Esophagus muscularis mucosa (tissue), 4 donors: ENCODE data around the gene NSMCE3. TPM values are rescaled to one million over a fixed set of nuclear protein-coding genes. Genes with fewer than 3 reads are reported as not detected.

Experiments
- DNase-seq: peaks from one replicate; pipeline ENCODE4 v3.0.0-alpha.2; 2017; ENCODE audit errors: extremely low spot score
- H3K27ac ChIP-seq, 4 donors: fragments of 200-600 bp; sonication (generic); replicated peaks in 1 of 4; 1 replicate in 3 of 4; 2 replicates in 1 of 4; pipeline ENCODE4 v1.5.1; 2016 to 2019; ENCODE audit warnings: mild to moderate bottlenecking in 1 of 4
- H3K27me3 ChIP-seq, 4 donors: fragments of 200-600 bp; sonication (generic); one replicate each; pipeline versions ENCODE4 v1.5.1 to v1.6.0; 2016 to 2019
- H3K36me3 ChIP-seq, 4 donors: fragments of 200-600 bp; sonication (generic); one replicate each; pipeline ENCODE4 v1.5.1; 2016 to 2019
- H3K4me1 ChIP-seq, 4 donors: fragments of 200-600 bp; sonication (generic); one replicate each; pipeline ENCODE4 v1.5.1; 2016 to 2019
- H3K4me3 ChIP-seq, 4 donors: fragments of 200-600 bp; sonication (generic); 1 replicate in 2 of 4; 2 replicates in 2 of 4; pipeline ENCODE4 v1.5.1; 2016 to 2019; ENCODE audit warnings: mild to moderate bottlenecking in 4 of 4, moderate library complexity in 1 of 4
- H3K9me3 ChIP-seq, 4 donors: fragments of 200-600 bp; sonication (generic); 1 replicate in 3 of 4; 2 replicates in 1 of 4; pipeline ENCODE4 v1.5.1; 2016 to 2019
- CTCF ChIP-seq, 3 experiments: fragments of 200-600 bp in 2 of 3; fragments of 450-650 bp in 1 of 3; sonication (generic) in 2 of 3; IDR thresholded peaks; one replicate each; pipeline ENCODE4 v1.5.1; 2017 to 2019; ENCODE audit warnings: antibody characterized with exemption in 3 of 3, mild to moderate bottlenecking in 2 of 3, moderate library complexity in 1 of 3
- EP300 ChIP-seq: sonication (generic); formaldehyde crosslinking; IDR thresholded peaks from one replicate; pipeline ENCODE4 v1.6.1; 2017; ENCODE audit warnings: antibody characterized with exemption
- POLR2A ChIP-seq: fragments of 450-650 bp; IDR thresholded peaks from one replicate; pipeline ENCODE4 v1.6.1; 2017; ENCODE audit warnings: antibody characterized with exemption, moderate library complexity, mild to moderate bottlenecking, low read depth
- POLR2AphosphoS5 ChIP-seq, 2 donors: sonication (generic); formaldehyde crosslinking; IDR thresholded peaks; one replicate each; pipeline ENCODE4 v1.6.1; 2017; ENCODE audit warnings: antibody characterized with exemption in 2 of 2
- WGBS: methylation state at CpG from one replicate; pipeline ENCODE4 v1.1.5; 2018; 5-methylcytosine and 5-hydroxymethylcytosine counted together
- intact Hi-C: fragments of 100-400 bp; cut with DNase I; formaldehyde crosslinking; loops from one replicate; pipeline ENCODE4 v1.15.1; 2023
- total RNA-seq, 4 donors: library from RNA; depleted of rRNA; stranded (reverse); fragments of >200 nt; gene quantifications; one replicate each; pipeline versions ENCODE4 v1.1.0 to v1.2.1, GENCODE V29; 2016

NSMCE3 gene
- total RNA-seq, 4 donors from 2014 or later, result 8.3 to 18.4 (median 15.7) TPM

GRCh38 chr15:29272219-29272618 lies 2.6 kb upstream of the NSMCE3 start:
- H3K36me3 ChIP-seq, result no peaks in the 10 kb centered on the region
- H3K4me1 ChIP-seq, result peaks cover 14 to 26% (median 23%) of the 10 kb centered on the region in 4 donors
- TF ChIP-seq EP300 (no peak), CTCF (IDR thresholded peaks at IDR 0.05) (no peak), POLR2A (no peak), POLR2AphosphoS5 (IDR thresholded peaks at IDR 0.05) (no peak)
- no peak overlapping the region for H3K4me3 ChIP-seq
- H3K9me3 ChIP-seq, result no peaks in the 10 kb centered on the region
- H3K27ac ChIP-seq, result no peak overlapping the region
- 95% methylated on average over 5 of the region's 5 CpGs for WGBS
- no peaks in the 10 kb centered on the region for H3K27me3 ChIP-seq
- intact Hi-C loops, result no loop called here
- no peak for DNase-seq

- intact Hi-C loops, result no loop called here
- H3K27ac ChIP-seq, result peak overlapping the region in 1 of 4 donors; percentile 92
These were observed 1.4 kb upstream of the NSMCE3 start for GRCh38 chr15:29270976-29271375.

GRCh38 chr15:29270169-29270955 lies 740 bp upstream of the NSMCE3 start:
- H3K4me1 ChIP-seq, result peaks cover 20 to 37% (median 33%) of the 10 kb centered on the region in 4 donors
- intact Hi-C loops, result no loop called here
- H3K4me3 ChIP-seq, result peak overlapping the region; percentile 74 to 90 (median 83)
- DNase-seq, result no peak
- no peaks in the 10 kb centered on the region for H3K27me3 ChIP-seq
- peaks cover 0 to 2% (median 0%) of the 10 kb centered on the region in 4 donors for H3K36me3 ChIP-seq
- TF ChIP-seq CTCF (IDR thresholded peaks at IDR 0.05) (no peak), EP300 (no peak), POLR2A (no peak), POLR2AphosphoS5 (IDR thresholded peaks at IDR 0.05) (no peak)
- 2% methylated on average over 8 of the region's 8 CpGs for WGBS
- no peaks in the 10 kb centered on the region for H3K9me3 ChIP-seq
- peak overlapping the region; percentile 92 to 97 (median 94) for H3K27ac ChIP-seq

More at GRCh38 chr15:29270976-29271375, 1.4 kb upstream of the NSMCE3 start:
- Histone ChIP-seq H3K9me3 (no peaks in the 10 kb centered on the region), H3K4me3 (no peak overlapping the region), H3K27me3 (no peaks in the 10 kb centered on the region), H3K4me1 (peaks cover 20 to 37% (median 33%) of the 10 kb centered on the region in 4 donors), H3K36me3 (no peaks in the 10 kb centered on the region)
- TF ChIP-seq CTCF (IDR thresholded peaks at IDR 0.05) (no peak), EP300 (no peak), POLR2A (no peak), POLR2AphosphoS5 (IDR thresholded peaks at IDR 0.05) (no peak)
- no peak for DNase-seq

- WGBS, result 7% methylated on average over 24 of the region's 35 CpGs
- intact Hi-C loops, result no loop called here
- no peak for DNase-seq
- H3K36me3 ChIP-seq, result peaks cover 0 to 4% (median 0%) of the 10 kb centered on the region in 4 donors
- H3K4me1 ChIP-seq, result peaks cover 20 to 37% (median 33%) of the 10 kb centered on the region in 4 donors
- H3K4me3 ChIP-seq, result peak overlapping the region; percentile 74 to 90 (median 83)
- no peaks in the 10 kb centered on the region for H3K27me3 ChIP-seq
- H3K9me3 ChIP-seq, result no peaks in the 10 kb centered on the region
- peak overlapping the region; percentile 92 to 97 (median 94) for H3K27ac ChIP-seq
- no peak for TF ChIP-seq EP300
- no peak for TF ChIP-seq CTCF (IDR thresholded peaks at IDR 0.05)
- no peak for TF ChIP-seq POLR2AphosphoS5 (IDR thresholded peaks at IDR 0.05)
- TF ChIP-seq POLR2A, result no peak
These were observed 727 bp downstream of the NSMCE3 start for GRCh38 chr15:29268706-29269484.
